Neuronal stem cell (in vitro differentiated cells): ENCODE measurements around the gene GRM4.

Experiments used
- DNase-seq: peaks from one replicate; pipeline ENCODE4 v3.0.0-alpha.2; 2013; ENCODE audit warnings: low spot score
- H2AFZ ChIP-seq: one replicate; pipeline ENCODE4 v1.6.1; 2013; ENCODE audit warnings: mild to moderate bottlenecking, low read length, inconsistent platforms
- H2AK5ac ChIP-seq: 2 replicates; pipeline ENCODE4 v1.6.1; 2013; ENCODE audit warnings: low read depth, mild to moderate bottlenecking, inconsistent platforms, low read length, moderate library complexity, mixed read lengths
- H2BK120ac ChIP-seq: 2 replicates; pipeline ENCODE4 v1.6.1; 2013; ENCODE audit warnings: low read depth, mild to moderate bottlenecking, inconsistent platforms, low read length, moderate library complexity, mixed read lengths
- H2BK12ac ChIP-seq: one replicate; pipeline ENCODE4 v1.6.1; 2013; ENCODE audit warnings: low read length, inconsistent platforms
- H2BK15ac ChIP-seq: 2 replicates; pipeline ENCODE4 v1.6.1; 2013; ENCODE audit warnings: mild to moderate bottlenecking, low read length, inconsistent platforms, mixed read lengths
- H2BK5ac ChIP-seq: one replicate; pipeline ENCODE4 v1.6.1; 2013; ENCODE audit warnings: inconsistent platforms, mild to moderate bottlenecking, low read length, moderate library complexity
- H3K14ac ChIP-seq: one replicate; pipeline ENCODE4 v1.6.1; 2013; ENCODE audit warnings: low read length, inconsistent platforms
- H3K18ac ChIP-seq: 2 replicates; pipeline ENCODE4 v1.6.1; 2013; ENCODE audit warnings: low read length, inconsistent platforms
- H3K23ac ChIP-seq: 2 replicates; pipeline ENCODE4 v1.6.1; 2013; ENCODE audit warnings: low read depth, mild to moderate bottlenecking, mixed read lengths, low read length, inconsistent platforms; ENCODE audit not compliant: poor library complexity
- H3K27ac ChIP-seq: replicated peaks from 3 replicates; pipeline ENCODE4 v1.5.1; 2013; ENCODE audit warnings: low read length, inconsistent platforms
- H3K27me3 ChIP-seq, 3 experiments: 2 replicates each; pipeline ENCODE4 v1.6.1; 2013; ENCODE audit warnings: low read length in 3 of 3, mild to moderate bottlenecking in 2 of 3, inconsistent platforms in 1 of 3, low read depth in 1 of 3, mixed read lengths in 1 of 3, moderate library complexity in 1 of 3; ENCODE audit not compliant: control insufficient read depth in 3 of 3, insufficient read depth in 3 of 3
- H3K36me3 ChIP-seq, 2 donors: replicated peaks in 1 of 2; 2 replicates each; pipeline ENCODE4 v1.6.1; 2013; ENCODE audit warnings: low read length in 2 of 2; ENCODE audit not compliant: control insufficient read depth in 2 of 2, insufficient read depth in 2 of 2
- H3K4ac ChIP-seq: 2 replicates; pipeline ENCODE4 v1.6.1; 2013; ENCODE audit warnings: inconsistent platforms, mild to moderate bottlenecking, low read length, moderate library complexity
- H3K4me1 ChIP-seq, 2 donors: 1 replicate in 1 of 2; 2 replicates in 1 of 2; pipeline ENCODE4 v1.6.1; 2013; ENCODE audit warnings: low read length in 2 of 2, low read depth in 1 of 2; ENCODE audit not compliant: control insufficient read depth in 2 of 2, insufficient read depth in 1 of 2
- H3K4me2 ChIP-seq: one replicate; pipeline ENCODE4 v1.6.1; 2013; ENCODE audit warnings: mild to moderate bottlenecking, low read length, inconsistent platforms; ENCODE audit not compliant: insufficient read depth, poor library complexity, severe bottlenecking
- H3K4me3 ChIP-seq, 2 donors: 2 replicates each; pipeline ENCODE4 v1.5.1; 2013; ENCODE audit warnings: low read length in 2 of 2, mild to moderate bottlenecking in 2 of 2, inconsistent platforms in 1 of 2, moderate library complexity in 1 of 2
- H3K79me1 ChIP-seq: one replicate; pipeline ENCODE4 v1.6.1; 2013; ENCODE audit warnings: low read depth, mild to moderate bottlenecking, inconsistent platforms, low read length, moderate library complexity
- H3K9ac ChIP-seq: one replicate; pipeline ENCODE4 v1.6.1; 2013; ENCODE audit warnings: mild to moderate bottlenecking, low read depth, low read length, inconsistent platforms; ENCODE audit not compliant: poor library complexity
- H3K9me3 ChIP-seq, 2 donors: replicated peaks in 1 of 2; 2 replicates each; pipeline versions ENCODE3 to v1.6.1; 2013; ENCODE audit warnings: low read length in 2 of 2, mild to moderate bottlenecking in 2 of 2, inconsistent platforms in 1 of 2, low read depth in 1 of 2, mixed read lengths in 1 of 2, moderate library complexity in 1 of 2; ENCODE audit not compliant: control insufficient read depth in 2 of 2, insufficient read depth in 1 of 2
- H4K8ac ChIP-seq: one replicate; pipeline ENCODE4 v1.6.1; 2013; ENCODE audit warnings: low read depth, mild to moderate bottlenecking, inconsistent platforms, low read length, moderate library complexity
- H4K91ac ChIP-seq: one replicate; pipeline ENCODE4 v1.6.1; 2013; ENCODE audit warnings: low read length, low read depth, mild to moderate bottlenecking, inconsistent platforms; ENCODE audit not compliant: poor library complexity
- WGBS, 2 donors: extraction: QIAGEN DNeasy Blood & Tissue Kit; methylation state at CpG; one replicate each; pipeline ENCODE4 v1.1.7; 2013; ENCODE audit warnings: missing lambda C conversion rate in 2 of 2, mixed read lengths in 1 of 2; ENCODE audit not compliant: insufficient read length in 2 of 2, insufficient replicate concordance in 1 of 2; ENCODE audit errors: extremely low coverage in 2 of 2; 5-methylcytosine and 5-hydroxymethylcytosine counted together

GRM4 gene

DNA sequence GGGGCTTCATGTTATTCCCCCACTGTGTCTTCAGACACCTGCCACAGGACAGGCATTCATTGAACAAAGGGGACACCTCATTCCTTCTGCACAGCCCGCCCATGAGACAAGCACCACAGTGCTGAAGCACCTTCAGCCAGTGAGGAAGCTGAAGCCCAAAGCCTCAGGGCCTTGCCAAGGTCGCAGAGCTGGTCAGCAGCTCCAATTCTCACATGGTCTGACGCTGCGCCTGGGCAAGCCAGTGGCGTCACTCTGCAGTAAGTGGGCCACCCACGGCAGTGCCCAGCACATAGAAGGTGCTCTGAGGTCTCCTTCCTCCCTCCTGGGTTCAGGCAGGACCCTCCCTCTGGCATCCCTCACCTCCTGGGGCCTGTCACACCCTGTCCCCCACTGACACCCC is 43.2 kb downstream of the GRM4 start:
- DNase-seq = no peak
- Histone ChIP-seq H4K91ac (no peak overlapping the region), H4K8ac (no peak overlapping the region), H2BK15ac (no peak overlapping the region), H2BK12ac (no peak overlapping the region), H2BK5ac (no peak overlapping the region), H2AFZ (no peak overlapping the region), H3K4me3 (no peak overlapping the region), H2BK120ac (no peak overlapping the region), H3K27me3 (peaks cover 0 to 38% (median 0%) of the 10 kb centered on the region in 3 experiments), H3K4me2 (no peak overlapping the region), H3K9ac (peak overlapping the region; percentile 63), H3K14ac (peak overlapping the region; percentile 14), H3K4me1 (peaks cover 0 to 3% of the 10 kb centered on the region in 2 donors), H3K27ac (no peak overlapping the region), H3K4ac (no peak overlapping the region), H3K79me1 (no peaks in the 10 kb centered on the region), H2AK5ac (peak overlapping the region; percentile 76), H3K9me3 (peaks cover 0 to 2% of the 10 kb centered on the region in 2 donors), H3K18ac (peak overlapping the region; percentile 52), H3K36me3 (no peaks in the 10 kb centered on the region), H3K23ac (no peak overlapping the region)
- no CpG with 5 or more reads among the region's 6 CpGs for WGBS, 2 donors

DNA sequence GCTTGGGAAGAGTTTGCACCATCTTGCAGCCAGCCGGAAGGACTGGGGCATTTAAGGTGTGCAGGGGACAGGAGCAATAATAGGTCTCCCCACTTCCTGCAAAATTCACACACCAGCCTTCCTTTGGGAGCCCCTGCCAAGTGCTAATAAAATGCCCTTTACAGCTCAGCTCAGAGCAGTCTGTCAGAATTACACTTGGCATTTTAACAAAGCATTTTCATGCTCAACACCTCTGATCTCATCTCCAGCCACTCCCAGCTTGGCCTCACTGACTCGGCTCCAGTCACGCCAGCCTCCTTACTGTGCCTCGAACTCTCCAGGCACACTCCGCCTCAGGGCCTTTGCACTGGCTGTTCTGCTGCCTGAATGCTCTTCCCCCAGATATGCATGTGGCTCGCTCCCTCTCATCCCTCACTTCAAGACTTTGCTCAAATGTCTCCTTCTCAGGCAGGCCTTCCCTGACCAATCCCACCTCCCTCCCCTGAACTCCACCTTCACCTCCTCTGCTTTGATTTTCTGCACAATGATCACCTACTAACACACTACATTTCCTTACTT is 43.7 kb downstream of the GRM4 start:
- Histone ChIP-seq H3K79me1 (no peaks in the 10 kb centered on the region), H2BK120ac (no peak overlapping the region), H3K14ac (no peak overlapping the region), H3K36me3 (no peaks in the 10 kb centered on the region), H2AFZ (no peak overlapping the region), H3K27me3 (peaks cover 0 to 38% (median 0%) of the 10 kb centered on the region in 3 experiments), H2BK15ac (no peak overlapping the region), H4K8ac (no peak overlapping the region), H3K4me1 (peaks cover 0 to 3% of the 10 kb centered on the region in 2 donors), H3K4me2 (no peak overlapping the region), H2AK5ac (no peak overlapping the region), H3K9ac (no peak overlapping the region), H3K18ac (no peak overlapping the region), H3K4me3 (no peak overlapping the region), H3K4ac (no peak overlapping the region), H2BK5ac (no peak overlapping the region), H3K23ac (no peak overlapping the region), H4K91ac (no peak overlapping the region), H3K27ac (no peak overlapping the region), H2BK12ac (no peak overlapping the region), H3K9me3 (peaks cover 0 to 2% of the 10 kb centered on the region in 2 donors)
- no peak for DNase-seq
- no CpG with 5 or more reads among the region's 6 CpGs for WGBS, 2 donors

DNA sequence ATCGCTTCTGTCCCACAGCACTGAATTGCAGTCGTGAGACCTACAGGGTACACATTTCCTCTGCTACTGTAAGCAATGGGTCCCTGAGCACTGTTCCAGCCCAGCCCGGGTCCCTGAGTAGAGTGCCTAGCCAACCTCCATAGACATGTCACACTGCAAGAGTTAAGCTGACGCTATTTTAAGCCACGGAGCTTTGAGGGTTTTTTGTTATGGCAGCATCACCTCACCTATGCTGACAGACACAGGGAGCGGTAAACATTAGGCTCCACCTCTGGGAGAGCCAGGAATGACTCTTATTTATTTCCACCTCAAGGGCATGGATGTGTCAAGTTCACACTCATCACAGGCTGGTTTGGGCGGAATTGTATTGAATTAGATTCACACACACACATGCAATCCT is 45.1 kb downstream of the GRM4 start:
- WGBS, 2 donors = no CpG with 5 or more reads among the region's 7 CpGs
- Histone ChIP-seq H3K36me3 (no peaks in the 10 kb centered on the region), H3K4ac (no peak overlapping the region), H2AFZ (no peak overlapping the region), H3K4me2 (no peak overlapping the region), H3K14ac (no peak overlapping the region), H2BK5ac (no peak overlapping the region), H2AK5ac (no peak overlapping the region), H4K8ac (no peak overlapping the region), H2BK120ac (no peak overlapping the region), H3K9ac (no peak overlapping the region), H3K23ac (no peak overlapping the region), H3K9me3 (peaks cover 0 to 2% of the 10 kb centered on the region in 2 donors), H2BK15ac (no peak overlapping the region), H3K18ac (no peak overlapping the region), H3K27ac (no peak overlapping the region), H3K4me3 (no peak overlapping the region), H3K27me3 (peaks cover 0 to 38% (median 0%) of the 10 kb centered on the region in 3 experiments), H2BK12ac (no peak overlapping the region), H3K79me1 (no peaks in the 10 kb centered on the region), H3K4me1 (peaks cover 0 to 7% of the 10 kb centered on the region in 2 donors), H4K91ac (no peak overlapping the region)
- no peak for DNase-seq

DNA sequence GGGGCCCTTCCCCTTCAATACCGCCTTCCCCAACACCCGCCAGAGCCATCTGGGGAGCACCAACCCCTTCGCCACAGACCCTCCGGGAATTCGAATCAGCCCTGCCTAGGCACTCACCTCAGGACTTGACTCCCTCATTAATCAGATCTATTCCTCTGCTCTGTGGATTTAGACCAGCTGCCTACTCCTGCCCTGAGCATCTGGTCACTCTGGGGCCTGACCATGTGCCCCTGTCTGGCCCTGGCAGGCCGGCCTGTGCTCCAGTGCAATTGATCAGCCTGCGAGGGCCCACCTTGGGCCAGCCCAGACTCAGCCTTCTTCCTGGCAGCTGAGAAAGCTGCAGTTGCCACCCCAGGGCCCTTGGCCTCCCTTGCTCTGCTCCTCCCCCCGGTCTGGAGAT is 46.0 kb downstream of the GRM4 start:
- no peak overlapping the region for H3K14ac ChIP-seq
- no peak overlapping the region for H2BK15ac ChIP-seq
- H3K4me1 ChIP-seq = peaks cover 0 to 7% of the 10 kb centered on the region in 2 donors
- H3K4me2 ChIP-seq = no peak overlapping the region
- H3K27me3 ChIP-seq = peaks cover 0 to 38% (median 0%) of the 10 kb centered on the region in 3 experiments
- H3K9ac ChIP-seq = no peak overlapping the region
- peak overlapping the region; percentile 38 for H2AK5ac ChIP-seq
- H2BK120ac ChIP-seq = no peak overlapping the region
- no peak for DNase-seq
- no peaks in the 10 kb centered on the region for H3K79me1 ChIP-seq
- peaks cover 0 to 2% of the 10 kb centered on the region in 2 donors for H3K9me3 ChIP-seq
- H2BK12ac ChIP-seq = no peak overlapping the region
- no peak overlapping the region for H3K23ac ChIP-seq
- H3K4ac ChIP-seq = no peak overlapping the region
- no peak overlapping the region for H2AFZ ChIP-seq
- peak overlapping the region; percentile 51 for H3K18ac ChIP-seq
- H4K91ac ChIP-seq = no peak overlapping the region
- no CpG with 5 or more reads among the region's 8 CpGs for WGBS, 2 donors
- H3K27ac ChIP-seq = no peak overlapping the region
- H2BK5ac ChIP-seq = no peak overlapping the region
- no peak overlapping the region for H3K4me3 ChIP-seq
- H3K36me3 ChIP-seq = no peaks in the 10 kb centered on the region
- no peak overlapping the region for H4K8ac ChIP-seq
